ENCODE measurements around the gene DNAH14. TPM values are rescaled to one million over a fixed set of nuclear protein-coding genes. Genes with fewer than 3 reads are reported as not detected.

DNAH14 gene
- total RNA-seq, 2 donors from 2014 or later = 16.9 to 33.3 TPM

DNA sequence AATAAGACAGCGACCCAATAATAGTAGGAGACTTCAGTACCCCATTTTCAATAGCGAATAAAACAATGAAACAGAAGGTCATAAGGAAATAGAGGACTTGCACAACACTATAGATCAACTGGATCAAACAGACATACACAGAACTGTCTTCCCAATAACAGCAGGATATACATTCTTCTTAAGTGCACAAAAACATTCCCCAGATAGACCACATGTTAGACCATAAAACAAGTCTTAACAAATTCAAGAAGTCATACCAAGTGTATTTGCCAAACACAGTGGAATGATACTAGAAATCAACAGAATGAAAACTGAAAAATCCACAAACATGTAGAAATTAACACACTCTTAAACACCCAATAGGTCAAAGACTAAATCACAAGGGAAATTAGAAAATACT, 420.4 kb downstream of the DNAH14 start:
- DNase-seq (no peak), ATAC-seq (no peak)
- Histone ChIP-seq H3K4me3 (no peak overlapping the region), H3K27me3 (no peaks in the 10 kb centered on the region), H3K36me3 (replicated peaks in 1 of 2; ENCODE audit: insufficient read depth in 1 of 2, low read depth in 2 of 2) (no peaks in the 10 kb centered on the region), H3K4me1 (no peaks in the 10 kb centered on the region), H3K27ac (no peak overlapping the region), H3K9me3 (no peaks in the 10 kb centered on the region)
- intact Hi-C loops (cut with DNase I) = no loop called here
- TF ChIP-seq, protein P1, sequence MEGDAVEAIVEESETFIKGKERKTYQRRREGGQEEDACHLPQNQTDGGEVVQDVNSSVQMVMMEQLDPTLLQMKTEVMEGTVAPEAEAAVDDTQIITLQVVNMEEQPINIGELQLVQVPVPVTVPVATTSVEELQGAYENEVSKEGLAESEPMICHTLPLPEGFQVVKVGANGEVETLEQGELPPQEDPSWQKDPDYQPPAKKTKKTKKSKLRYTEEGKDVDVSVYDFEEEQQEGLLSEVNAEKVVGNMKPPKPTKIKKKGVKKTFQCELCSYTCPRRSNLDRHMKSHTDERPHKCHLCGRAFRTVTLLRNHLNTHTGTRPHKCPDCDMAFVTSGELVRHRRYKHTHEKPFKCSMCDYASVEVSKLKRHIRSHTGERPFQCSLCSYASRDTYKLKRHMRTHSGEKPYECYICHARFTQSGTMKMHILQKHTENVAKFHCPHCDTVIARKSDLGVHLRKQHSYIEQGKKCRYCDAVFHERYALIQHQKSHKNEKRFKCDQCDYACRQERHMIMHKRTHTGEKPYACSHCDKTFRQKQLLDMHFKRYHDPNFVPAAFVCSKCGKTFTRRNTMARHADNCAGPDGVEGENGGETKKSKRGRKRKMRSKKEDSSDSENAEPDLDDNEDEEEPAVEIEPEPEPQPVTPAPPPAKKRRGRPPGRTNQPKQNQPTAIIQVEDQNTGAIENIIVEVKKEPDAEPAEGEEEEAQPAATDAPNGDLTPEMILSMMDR (IDR thresholded peaks at IDR 0.05) = no peak
- TF ChIP-seq POLR2A (IDR thresholded peaks at IDR 0.05) = no peak
- WGBS, 2 donors = 85 to 92% methylated on average over 2 of the region's 2 CpGs

- Histone ChIP-seq H3K27ac (no peak overlapping the region), H3K9me3 (no peaks in the 10 kb centered on the region), H3K4me3 (no peak overlapping the region), H3K27me3 (no peaks in the 10 kb centered on the region), H3K4me1 (no peaks in the 10 kb centered on the region), H3K36me3 (replicated peaks in 1 of 2; ENCODE audit: insufficient read depth in 1 of 2, low read depth in 2 of 2) (no peaks in the 10 kb centered on the region)
- ATAC-seq = no peak
- no peak for TF ChIP-seq POLR2A (IDR thresholded peaks at IDR 0.05)
- TF ChIP-seq, protein P1 (IDR thresholded peaks at IDR 0.05) = no peak
- intact Hi-C loops (cut with DNase I) = no loop called here
- DNase-seq = no peak
Observed at GRCh38 chr1:225350872-225351271, 421.4 kb downstream of the DNAH14 start.

GRCh38 chr1:225354906-225355305, 425.4 kb downstream of the DNAH14 start:
- no peaks in the 10 kb centered on the region for H3K27me3 ChIP-seq
- no peaks in the 10 kb centered on the region for H3K36me3 ChIP-seq (replicated peaks in 1 of 2; ENCODE audit: insufficient read depth in 1 of 2, low read depth in 2 of 2)
- DNase-seq (no peak), ATAC-seq (no peak)
- TF ChIP-seq POLR2A (IDR thresholded peaks at IDR 0.05) = no peak
- TF ChIP-seq, protein P1 (IDR thresholded peaks at IDR 0.05) = no peak
- WGBS, 2 donors = 77 to 88% methylated on average over 3 of the region's 3 CpGs
- no peak overlapping the region for H3K27ac ChIP-seq
- H3K4me1 ChIP-seq = no peaks in the 10 kb centered on the region
- intact Hi-C loops (cut with DNase I) = no loop called here
- no peaks in the 10 kb centered on the region for H3K9me3 ChIP-seq
- H3K4me3 ChIP-seq = no peak overlapping the region

- no peaks in the 10 kb centered on the region for H3K4me1 ChIP-seq
- DNase-seq (no peak), ATAC-seq (no peak)
- H3K36me3 ChIP-seq (replicated peaks in 1 of 2; ENCODE audit: insufficient read depth in 1 of 2, low read depth in 2 of 2) = no peaks in the 10 kb centered on the region
- H3K9me3 ChIP-seq = no peaks in the 10 kb centered on the region
- no peak overlapping the region for H3K4me3 ChIP-seq
- H3K27me3 ChIP-seq = no peaks in the 10 kb centered on the region
- H3K27ac ChIP-seq = no peak overlapping the region
- TF ChIP-seq, protein P1 (IDR thresholded peaks at IDR 0.05) = no peak
- TF ChIP-seq POLR2A (IDR thresholded peaks at IDR 0.05) = no peak
- intact Hi-C loops (cut with DNase I) = no loop called here
- WGBS, 2 donors = 82 to 100% methylated on average over 1 of the region's 1 CpG
Observed at GRCh38 chr1:225355863-225356262, 426.4 kb downstream of the DNAH14 start.

DNA sequence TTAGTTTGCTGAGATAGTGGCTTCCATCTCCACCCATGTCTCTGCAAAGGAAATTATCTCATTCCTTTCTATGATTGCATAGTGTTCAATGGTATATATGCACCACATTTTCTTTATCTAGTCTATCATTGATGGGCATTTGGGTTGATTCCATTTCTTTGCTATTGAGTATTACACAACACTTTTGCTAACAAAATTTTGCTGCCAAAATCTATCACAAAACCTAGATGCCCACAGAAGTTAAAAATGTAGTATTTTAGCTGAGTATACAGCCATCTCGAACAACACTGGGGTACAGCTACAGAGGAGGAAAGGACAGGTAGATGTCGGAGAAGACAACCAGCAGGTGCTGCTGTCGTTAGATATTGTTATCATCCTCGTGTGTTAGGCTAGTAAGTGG, 430.6 kb downstream of the DNAH14 start:
- 83 to 92% methylated on average over 4 of the region's 4 CpGs for WGBS, 2 donors
- Histone ChIP-seq H3K4me3 (no peak overlapping the region), H3K4me1 (no peaks in the 10 kb centered on the region), H3K36me3 (replicated peaks in 1 of 2; ENCODE audit: insufficient read depth in 1 of 2, low read depth in 2 of 2) (no peaks in the 10 kb centered on the region), H3K27me3 (no peaks in the 10 kb centered on the region), H3K9me3 (no peaks in the 10 kb centered on the region), H3K27ac (no peak overlapping the region)
- DNase-seq = no peak
- intact Hi-C loops (cut with DNase I) = no loop called here
- TF ChIP-seq POLR2A (IDR thresholded peaks at IDR 0.05) = no peak
- TF ChIP-seq, protein P1 (IDR thresholded peaks at IDR 0.05) = no peak
- no peak for ATAC-seq

Data from body of pancreas (tissue), 4 donors.